HG03520 (cell line): ENCODE results near the gene FOXK1.

Experiments used
- ATAC-seq: cut with Tn5 transposase; IDR thresholded peaks from one replicate; pipeline ENCODE4 v1.9.1; 2021; ENCODE audit warnings: mild to moderate bottlenecking, moderate library complexity; ENCODE audit not compliant: unreplicated experiment

FOXK1 gene

GRCh38 chr7:4694305-4694704 is 12.2 kb downstream of the FOXK1 start:
- no peak for ATAC-seq

DNA sequence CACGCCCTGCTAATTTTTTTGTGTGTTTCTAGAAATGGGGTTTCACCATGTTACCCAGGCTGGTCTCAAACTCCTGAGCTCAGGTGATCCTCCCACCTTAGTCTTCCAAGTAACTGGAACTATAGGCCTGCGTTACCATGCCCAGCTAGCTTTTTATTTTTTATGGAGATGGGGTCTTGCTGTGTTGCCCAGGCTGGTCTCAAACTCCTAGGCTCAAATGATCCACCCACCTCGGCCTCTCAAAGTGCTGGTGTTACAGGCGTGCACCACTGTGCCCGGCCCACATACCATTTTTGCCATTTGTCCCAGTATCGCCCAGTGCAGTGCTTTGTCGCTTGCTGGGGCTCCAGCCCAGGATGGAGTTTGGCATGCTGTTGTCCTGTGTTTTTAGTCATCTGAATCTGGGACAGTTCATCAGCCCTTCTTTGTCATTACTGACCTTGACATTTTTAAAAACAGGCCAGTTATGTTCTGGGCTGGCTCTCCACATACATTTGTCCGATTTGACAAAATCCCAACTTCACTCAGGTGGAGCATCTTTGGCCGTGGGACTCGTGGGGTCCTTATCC is 16.7 kb downstream of the FOXK1 start:
- ATAC-seq, result no peak

DNA sequence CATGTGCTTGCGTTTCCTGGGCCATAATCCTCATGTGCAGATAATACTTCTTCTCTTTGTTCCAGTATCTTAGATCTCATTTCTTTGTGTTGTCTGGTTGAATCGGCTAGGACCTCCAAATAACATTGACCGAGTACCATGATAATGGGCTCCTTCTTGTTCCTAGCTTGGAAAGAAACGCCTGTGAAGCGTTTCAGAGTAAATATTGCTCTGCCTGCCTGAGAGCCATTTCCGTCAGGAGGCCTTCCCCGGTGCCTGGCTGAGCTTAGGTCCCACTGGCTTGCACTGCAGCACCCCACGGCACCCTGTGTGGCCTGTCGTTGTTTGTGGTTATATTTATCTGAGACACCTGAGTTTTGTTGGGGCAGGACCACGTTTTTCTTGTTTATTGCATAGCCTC is 17.7 kb downstream of the FOXK1 start:
- no peak for ATAC-seq

DNA sequence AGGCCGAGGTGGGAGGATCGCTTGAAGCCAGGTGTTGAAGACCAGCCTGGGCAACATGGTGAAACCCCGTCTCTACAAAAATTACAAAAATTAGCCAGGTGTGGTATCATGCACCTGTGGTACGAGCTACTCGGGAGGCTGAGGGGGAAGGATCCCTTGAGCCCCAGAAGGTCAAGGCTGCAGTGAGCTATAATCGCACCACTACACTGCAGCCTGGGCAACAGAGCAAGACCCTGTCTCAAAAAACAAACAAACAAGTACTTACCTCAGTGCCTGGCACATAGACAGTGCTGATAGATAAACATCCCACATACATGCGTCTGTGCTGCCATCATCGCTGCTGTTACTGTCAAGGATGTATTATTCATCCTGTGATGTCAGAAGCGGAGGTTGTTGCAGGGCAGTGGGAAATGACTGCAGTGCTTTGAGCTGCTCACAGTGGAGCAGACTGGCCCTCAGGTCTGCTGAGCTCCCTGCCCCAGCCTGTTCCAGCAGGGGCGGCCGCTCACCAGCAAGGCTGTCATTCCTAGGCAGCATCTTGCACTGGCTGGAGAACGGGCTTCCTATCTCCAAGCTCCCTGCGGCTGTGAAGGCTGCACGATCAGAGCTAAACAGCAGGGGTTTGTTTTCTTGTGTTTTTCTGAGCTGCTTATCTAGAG is 18.6 kb downstream of the FOXK1 start:
- no peak for ATAC-seq

DNA sequence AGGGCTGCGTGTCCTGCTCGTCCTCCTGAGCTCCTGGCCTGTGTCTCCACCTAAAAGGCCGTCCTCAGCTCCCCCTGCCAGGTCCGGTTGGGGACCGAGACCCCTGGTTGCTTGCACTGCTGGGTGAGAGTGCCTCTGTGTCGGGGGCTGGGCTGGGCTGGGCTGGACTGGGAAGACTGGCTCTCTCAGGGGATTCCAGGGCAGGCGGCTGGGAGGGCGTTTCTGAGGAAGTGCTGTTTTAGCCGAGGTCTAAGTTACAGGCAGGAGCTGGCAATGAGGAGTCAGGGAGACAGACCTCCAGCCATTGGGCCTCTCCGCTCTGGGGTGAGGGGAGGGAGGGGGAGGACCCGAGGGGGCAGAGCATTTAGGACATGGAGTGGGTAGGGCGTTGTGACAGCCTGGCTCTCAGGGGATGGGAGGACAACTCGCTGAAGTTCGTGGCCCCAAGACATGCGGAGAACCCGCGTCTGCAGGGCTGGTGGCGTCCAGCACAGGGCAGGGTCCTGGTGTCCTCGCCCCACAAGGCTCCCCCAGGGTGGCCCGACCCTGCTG is 20.9 kb downstream of the FOXK1 start:
- no peak for ATAC-seq

DNA sequence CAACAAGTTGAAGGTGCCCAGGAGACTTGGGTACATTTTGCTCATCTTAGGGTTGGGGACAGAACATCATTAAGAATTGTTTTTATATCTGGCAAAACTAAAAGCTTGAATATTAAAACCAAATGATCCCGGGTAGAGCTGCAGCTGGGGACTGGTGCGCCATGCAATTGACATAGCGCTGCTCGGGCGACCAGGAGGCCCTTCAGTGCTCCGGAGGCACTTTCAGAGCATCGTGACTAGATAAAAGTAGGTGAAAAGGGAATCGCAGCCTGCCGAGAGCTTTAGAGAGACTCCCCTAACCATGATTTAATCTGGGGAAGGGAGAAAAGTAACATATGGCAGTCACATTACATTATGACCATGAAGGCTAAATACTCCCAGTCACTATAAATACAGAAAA is 21.4 kb downstream of the FOXK1 start:
- no peak for ATAC-seq

DNA sequence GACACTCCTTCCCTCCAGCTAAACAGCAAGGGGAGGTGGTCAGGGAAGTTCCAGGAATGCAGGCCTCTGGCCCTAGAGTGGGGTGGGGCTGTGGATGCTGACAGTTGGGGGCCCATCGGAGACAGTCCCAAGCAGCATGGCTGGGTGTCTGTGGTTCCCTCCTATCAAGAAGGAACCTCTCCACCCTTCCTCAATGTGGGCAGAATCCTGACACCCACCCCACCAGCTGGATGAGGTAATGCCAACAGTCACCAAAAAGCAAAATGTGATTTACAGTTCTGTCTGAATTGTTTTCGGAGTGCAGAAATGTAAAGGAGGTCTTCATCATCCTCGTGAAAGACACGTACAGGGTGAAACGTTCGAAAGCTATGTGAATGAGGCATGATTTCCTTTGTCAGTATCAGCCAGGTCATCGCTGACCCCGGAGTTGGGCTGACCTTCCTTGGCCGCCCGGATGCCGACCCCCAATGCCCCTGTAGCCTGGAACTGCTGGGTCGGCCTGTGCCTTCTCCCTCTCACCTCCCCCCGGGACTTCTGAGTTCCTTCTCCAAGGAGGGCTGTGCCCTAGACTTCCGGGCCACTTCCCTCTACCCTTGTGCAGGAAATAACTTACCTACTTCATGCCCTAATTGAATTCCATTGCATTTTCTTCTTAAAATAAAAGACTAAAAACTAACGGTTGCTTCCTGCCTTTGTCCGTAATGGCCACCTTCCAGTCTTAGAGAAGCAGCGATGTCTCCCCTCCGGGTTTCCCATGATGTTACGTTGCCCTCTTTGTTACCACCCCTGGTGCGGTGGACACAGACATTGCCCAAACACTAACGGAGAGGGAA is 24.5 kb downstream of the FOXK1 start:
- no peak for ATAC-seq

GRCh38 chr7:4707217-4707741 is 25.2 kb downstream of the FOXK1 start:
- no peak for ATAC-seq

DNA sequence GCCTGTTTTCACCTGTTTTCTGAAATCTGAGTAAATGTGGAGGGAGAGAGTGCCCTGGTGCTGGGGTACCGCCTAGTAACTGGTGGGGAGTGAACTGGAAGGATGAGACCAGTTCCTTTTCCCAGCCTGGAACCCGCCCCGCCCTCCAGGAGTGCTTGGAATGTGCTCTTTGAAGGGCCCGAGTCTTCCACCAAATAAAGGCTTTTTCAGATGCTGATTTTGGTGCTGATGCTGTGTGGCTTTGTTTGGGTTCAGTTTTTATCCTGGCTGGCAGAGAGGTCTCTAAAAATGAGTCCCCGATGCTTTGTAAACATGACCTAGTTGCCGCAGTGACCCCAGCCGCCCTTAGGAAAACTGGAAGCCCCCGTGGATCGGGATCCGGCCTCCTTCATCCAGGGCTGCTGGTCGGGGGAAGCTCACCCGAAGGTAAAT is 25.9 kb downstream of the FOXK1 start:
- no peak for ATAC-seq

- no peak for ATAC-seq
These were observed 27.1 kb downstream of the FOXK1 start for GRCh38 chr7:4709187-4709586.

DNA sequence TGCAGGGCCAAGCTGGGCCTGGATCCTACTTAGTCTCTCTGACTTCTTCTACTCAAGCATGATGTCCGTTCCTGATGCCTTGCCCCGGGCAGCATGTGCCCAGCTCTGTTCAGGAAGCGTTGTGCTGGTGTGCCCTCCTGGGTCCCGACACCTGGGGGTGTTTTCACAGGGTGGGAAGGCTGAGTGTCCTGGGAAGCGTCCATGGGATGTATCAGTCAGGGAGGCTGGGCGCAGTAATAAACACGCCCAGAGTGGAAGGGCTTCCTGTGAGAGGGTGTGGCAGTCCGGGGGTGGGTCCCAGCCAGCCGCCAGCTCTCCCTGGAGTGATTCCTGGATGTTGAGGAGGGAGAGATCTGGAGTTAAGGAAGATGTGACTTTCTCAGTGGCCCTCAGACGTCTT is 29.0 kb downstream of the FOXK1 start:
- no peak for ATAC-seq

DNA sequence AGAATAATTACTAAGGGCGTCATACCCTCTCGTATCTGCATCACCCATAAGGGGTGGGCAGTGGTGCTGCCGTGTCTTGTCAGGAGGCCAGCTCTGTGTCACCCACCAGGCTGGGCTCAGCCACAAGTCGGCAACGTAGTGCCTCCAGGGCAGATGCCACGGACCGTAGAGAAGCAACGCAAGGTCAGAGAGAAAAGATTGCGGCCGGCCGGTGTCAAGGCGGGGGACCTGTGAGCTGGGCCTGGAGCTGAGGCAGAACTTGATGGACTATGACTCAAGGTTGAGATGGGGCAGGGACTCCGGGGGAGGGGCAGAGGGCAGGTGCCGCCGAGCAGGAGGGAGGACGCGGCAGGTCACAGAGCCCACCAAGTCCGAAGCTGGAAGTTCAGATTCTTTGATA is 29.5 kb downstream of the FOXK1 start:
- ATAC-seq, result no peak

GRCh38 chr7:4712281-4713182 is 30.4 kb downstream of the FOXK1 start:
- ATAC-seq, result peak; percentile 50

- ATAC-seq, result peak; percentile 55
These were observed 31.2 kb downstream of the FOXK1 start for GRCh38 chr7:4713183-4713784.

DNA sequence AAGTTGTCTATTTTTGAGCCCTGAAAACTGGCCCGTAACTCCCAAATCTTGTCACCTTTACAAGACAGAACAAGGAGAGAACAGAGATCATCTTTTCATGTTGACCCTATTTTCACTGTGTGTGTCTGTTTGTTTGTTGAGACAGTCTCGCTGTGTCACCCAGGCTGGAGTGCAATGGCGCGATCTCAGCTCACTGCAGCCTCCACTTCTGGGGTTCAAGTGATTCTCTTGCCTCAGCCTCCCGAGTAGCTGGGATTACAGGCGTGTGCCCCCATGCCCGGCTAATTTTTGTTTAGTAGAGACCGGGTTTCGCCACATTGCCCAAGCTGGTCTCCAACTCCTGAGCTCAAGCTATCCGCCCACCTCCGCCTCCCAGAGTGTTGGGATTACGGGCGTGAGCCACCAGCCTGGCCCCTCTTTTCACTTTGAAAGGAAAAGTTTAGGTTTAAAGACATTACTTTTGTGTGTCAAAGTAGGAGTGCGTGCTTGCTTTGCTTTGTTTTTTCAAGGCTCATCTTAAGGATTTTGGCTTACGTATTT is 32.1 kb downstream of the FOXK1 start:
- ATAC-seq, result no peak

GRCh38 chr7:4714767-4715409 is 32.8 kb downstream of the FOXK1 start:
- no peak for ATAC-seq

GRCh38 chr7:4715410-4715776 is 33.3 kb downstream of the FOXK1 start:
- ATAC-seq, result no peak

DNA sequence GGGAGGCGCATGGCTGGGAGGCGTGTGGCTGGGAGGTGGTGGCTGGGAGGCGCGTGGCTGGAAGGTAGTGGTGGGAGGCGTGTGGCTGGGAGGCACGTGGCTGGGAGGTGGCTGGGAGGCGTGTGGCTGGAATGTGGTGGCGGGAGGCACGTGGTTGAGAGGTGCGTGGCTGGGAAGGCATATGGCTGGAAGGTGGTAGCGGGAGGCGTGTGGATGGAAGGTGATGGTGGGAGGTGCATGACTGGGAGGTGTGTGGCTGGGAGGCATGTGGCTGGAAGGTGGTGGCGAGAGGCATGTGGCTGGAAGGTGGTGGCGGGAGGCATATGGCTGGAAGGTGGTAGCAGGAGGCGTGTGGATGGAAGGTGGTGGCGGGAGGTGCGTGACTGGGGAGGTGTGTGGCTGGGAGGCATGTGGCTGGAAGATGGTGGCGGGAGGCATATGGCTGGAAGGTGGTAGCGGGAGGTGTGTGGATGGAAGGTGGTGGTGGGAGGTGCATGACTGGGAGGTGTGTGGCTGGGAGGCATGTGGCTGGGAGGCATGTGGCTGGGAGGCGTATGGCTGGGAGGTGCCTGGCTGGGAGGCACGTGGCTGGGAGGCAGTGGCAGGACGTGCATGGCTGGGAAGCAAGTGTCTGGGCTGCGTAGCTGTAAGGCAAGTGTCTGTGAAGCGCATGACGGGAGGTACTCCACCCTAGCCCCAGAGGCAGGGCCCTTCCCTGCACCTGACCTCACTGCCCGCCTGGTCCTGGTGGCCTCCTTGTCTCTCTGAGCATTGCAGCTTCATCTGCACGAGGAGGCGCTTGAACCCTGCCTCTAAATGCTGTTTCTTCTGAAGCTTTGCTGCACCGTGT is 35.1 kb downstream of the FOXK1 start:
- ATAC-seq, result no peak

DNA sequence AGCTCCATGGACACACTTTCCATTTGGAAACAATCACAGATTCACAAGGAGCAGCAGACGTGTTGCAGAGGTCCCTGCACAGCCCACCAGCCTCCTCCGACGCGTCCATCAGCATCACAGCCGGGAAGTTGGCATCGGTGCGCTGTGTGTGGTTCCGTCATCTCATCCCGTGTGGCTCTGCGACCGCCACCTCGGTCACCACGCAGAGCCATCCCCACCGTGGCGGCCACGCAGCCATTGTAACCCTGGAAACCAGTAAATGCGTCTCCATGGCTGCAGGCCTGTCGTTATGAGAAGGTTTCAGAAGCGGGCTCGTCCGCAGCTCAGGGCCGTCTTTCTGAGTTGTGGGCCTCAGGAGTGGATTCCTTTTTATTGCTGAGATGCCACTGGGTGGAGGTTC is 36.0 kb downstream of the FOXK1 start:
- no peak for ATAC-seq
